GM12864 (cell line): ENCODE results near the gene CLDN11.

ENCODE experiments used
- DNase-seq: peaks from one replicate; pipeline ENCODE4 v3.0.0-alpha.2; 2011; ENCODE audit warnings: low read depth
- H3K4me3 ChIP-seq: 2 replicates; pipeline ENCODE4 v1.5.1; 2011; ENCODE audit warnings: mild to moderate bottlenecking, low read depth, low read length, control low read depth
- CTCF ChIP-seq: IDR thresholded peaks from 2 replicates; pipeline ENCODE4 v1.5.1; 2011; ENCODE audit warnings: low read depth, mild to moderate bottlenecking, moderate library complexity, low read length, control low read depth, inconsistent platforms; ENCODE audit errors: missing control alignments

Gene CLDN11

GRCh38 chr3:170418422-170419398 lies at the start of gene CLDN11:
Gene CLDN11 (plus strand): TSS chr3:170418868. CDS start chr3:170419067, 199 bp downstream.
- DNase-seq = no peak
- H3K4me3 ChIP-seq = no peak within 1 kb of the TSS; the same call in 1 of the 2 replicates
- no peak for TF ChIP-seq CTCF

- no peak for TF ChIP-seq CTCF
- DNase-seq = no peak
- no peak overlapping the region for H3K4me3 ChIP-seq
These were observed 49.7 kb upstream of the CLDN11 start for GRCh38 chr3:170368921-170369320.

- no peak for DNase-seq
- no peak for TF ChIP-seq CTCF
These were observed 46.3 kb upstream of the CLDN11 start for GRCh38 chr3:170372190-170372879.

GRCh38 chr3:170383567-170383966 lies 35.1 kb upstream of the CLDN11 start:
- TF ChIP-seq CTCF = no peak
- DNase-seq = no peak
- H3K4me3 ChIP-seq = no peak overlapping the region

More at GRCh38 chr3:170372190-170372879, 46.3 kb upstream of the CLDN11 start:
- no peak overlapping the region for H3K4me3 ChIP-seq

- DNase-seq = no peak
These were observed 32.2 kb upstream of the CLDN11 start for GRCh38 chr3:170386468-170386867.

GRCh38 chr3:170387950-170388349 lies 30.7 kb upstream of the CLDN11 start:
- DNase-seq = no peak
- TF ChIP-seq CTCF = no peak
- no peak overlapping the region for H3K4me3 ChIP-seq

More at GRCh38 chr3:170386468-170386867, 32.2 kb upstream of the CLDN11 start:
- H3K4me3 ChIP-seq = no peak overlapping the region
- no peak for TF ChIP-seq CTCF
